B cell (primary cell): ENCODE data around the gene DCTD. TPM values are rescaled to one million over a fixed set of nuclear protein-coding genes. Genes with fewer than 3 reads are reported as not detected.

ENCODE experiments used
- ATAC-seq: fragments of 200-7000 bp; cut with Tn5 transposase; one replicate; pipeline ENCODE4 v1.10.0; 2021; ENCODE audit warnings: low read depth, mild to moderate bottlenecking, moderate number of reproducible peaks, moderate library complexity
- CTCF ChIA-PET: fragments of 350-600 bp; sonication (Branson Sonifier 250); formaldehyde crosslinking; loops from one replicate; lab custom pipeline; 2021; ENCODE audit warnings: antibody characterized with exemption, inconsistent platforms; lab: Charles Lee
- POLR2A ChIA-PET: fragments of 350-600 bp; sonication (Branson Sonifier 250); formaldehyde crosslinking; loops from one replicate; lab custom pipeline; 2021; ENCODE audit warnings: antibody characterized with exemption; lab: Charles Lee
- DNase-seq: peaks from one replicate; pipeline ENCODE4 v3.0.0; 2013
- H2AFZ ChIP-seq: 2 replicates; pipeline ENCODE4 v1.6.1; 2012; ENCODE audit warnings: mild to moderate bottlenecking, low read depth, low read length; ENCODE audit not compliant: insufficient read depth, poor library complexity, severe bottlenecking
- H3K27ac ChIP-seq, 2 donors: 1 replicate in 1 of 2; 2 replicates in 1 of 2; pipeline ENCODE4 v1.5.1; 2012 to 2013; ENCODE audit warnings: low read length in 2 of 2, mild to moderate bottlenecking in 2 of 2, moderate library complexity in 1 of 2
- H3K27me3 ChIP-seq, 4 experiments: fragments of 200-600 bp in 1 of 4; sonication (generic) in 1 of 4; replicated peaks in 1 of 4; 1 replicate in 2 of 4; 2 replicates in 2 of 4; pipeline versions ENCODE4 v1.6.1 to v1.7.0; 2013 to 2016; ENCODE audit warnings: low read length in 3 of 4, mild to moderate bottlenecking in 2 of 4, mixed read lengths in 1 of 4, moderate library complexity in 1 of 4; ENCODE audit not compliant: insufficient read depth in 4 of 4, control insufficient read depth in 3 of 4; ENCODE audit errors: control extremely low read depth in 1 of 4
- H3K36me3 ChIP-seq, 2 experiments: replicated peaks in 1 of 2; 1 replicate in 1 of 2; 2 replicates in 1 of 2; pipeline versions ENCODE4 v1.6.1 to v1.7.1; 2013; ENCODE audit warnings: low read length in 1 of 2; ENCODE audit not compliant: insufficient read depth in 2 of 2, control insufficient read depth in 1 of 2; ENCODE audit errors: control extremely low read depth in 1 of 2, extremely low read depth in 1 of 2
- H3K4me1 ChIP-seq, 2 donors: fragments of 200-600 bp in 1 of 2; sonication (generic) in 1 of 2; 1 replicate in 1 of 2; 2 replicates in 1 of 2; pipeline versions ENCODE4 v1.5.1 to v1.6.1; 2013 to 2017; ENCODE audit warnings: low read length in 2 of 2; ENCODE audit not compliant: control insufficient read depth in 2 of 2, insufficient read depth in 2 of 2
- H3K4me2 ChIP-seq: replicated peaks from 2 replicates; pipeline ENCODE3; 2012; ENCODE audit warnings: mild to moderate bottlenecking, low read depth, low read length; ENCODE audit not compliant: poor library complexity, severe bottlenecking
- H3K4me3 ChIP-seq, 5 experiments: fragments of 200-600 bp in 1 of 5; sonication (generic) in 1 of 5; 1 replicate in 3 of 5; 2 replicates in 2 of 5; pipeline versions ENCODE4 v1.5.1 to v1.7.0; 2011 to 2016; ENCODE audit warnings: low read length in 4 of 5, mild to moderate bottlenecking in 4 of 5, low read depth in 2 of 5, control low read depth in 1 of 5, moderate library complexity in 1 of 5; ENCODE audit not compliant: insufficient read depth in 1 of 5; ENCODE audit errors: control extremely low read depth in 1 of 5, extremely low read depth in 1 of 5
- H3K79me2 ChIP-seq: fragments of 200-600 bp; sonication (generic); one replicate; pipeline ENCODE4 v1.6.0; 2016; ENCODE audit warnings: low read length; ENCODE audit not compliant: control insufficient read depth, insufficient read depth
- H3K9ac ChIP-seq: fragments of 200-600 bp; sonication (generic); 2 replicates; pipeline ENCODE4 v1.6.1; 2017; ENCODE audit warnings: mild to moderate bottlenecking, low read length, moderate library complexity
- H3K9me3 ChIP-seq, 3 donors: one replicate each; pipeline versions ENCODE4 v1.6.1 to v1.7.1; 2013; ENCODE audit warnings: low read length in 2 of 3; ENCODE audit not compliant: control insufficient read depth in 2 of 3, insufficient read depth in 1 of 3; ENCODE audit errors: control extremely low read depth in 1 of 3
- H4K20me1 ChIP-seq: 2 replicates; pipeline ENCODE4 v1.6.0; 2012; ENCODE audit warnings: mild to moderate bottlenecking, low read length; ENCODE audit not compliant: insufficient read depth, control insufficient read depth, poor library complexity, severe bottlenecking
- H3K27ac Mint-ChIP-seq: one replicate; pipeline ENCODE4 v1.8.0; 2021; ENCODE audit warnings: mixed read lengths
- H3K27me3 Mint-ChIP-seq: one replicate; pipeline ENCODE4 v1.8.0; 2021; ENCODE audit warnings: mixed read lengths
- H3K4me1 Mint-ChIP-seq: one replicate; pipeline ENCODE4 v1.8.0; 2021; ENCODE audit warnings: mixed read lengths
- H3K4me3 Mint-ChIP-seq: one replicate; pipeline ENCODE4 v1.8.0; 2021; ENCODE audit warnings: mixed read lengths
- H3K9me3 Mint-ChIP-seq: one replicate; pipeline ENCODE4 v1.8.0; 2022; ENCODE audit warnings: mixed read lengths; ENCODE audit not compliant: insufficient read depth
- CTCF ChIP-seq: fragments of 200-600 bp; IDR thresholded peaks from one replicate; pipeline ENCODE4 v1.8.0; 2022; ENCODE audit warnings: antibody characterized with exemption, mild to moderate bottlenecking
- EZH2 ChIP-seq: IDR thresholded peaks from 2 replicates; pipeline ENCODE4 v1.6.1; 2012; ENCODE audit warnings: borderline replicate concordance, low read depth, mild to moderate bottlenecking, moderate library complexity, low read length; ENCODE audit not compliant: insufficient read depth, poor library complexity, severe bottlenecking
- WGBS: methylation state at CpG from one replicate; pipeline ENCODE4 v1.1.5; 2013; ENCODE audit warnings: missing lambda C conversion rate; ENCODE audit not compliant: insufficient coverage; 5-methylcytosine and 5-hydroxymethylcytosine counted together
- intact Hi-C: fragments of 100-400 bp; cut with micrococcal nuclease; formaldehyde crosslinking; loops from one replicate; pipeline ENCODE4 v1.10.0; 2022
- polyA plus RNA-seq: library from polyadenylated mRNA; depleted of rRNA; stranded (reverse); fragments of >200 nt; gene quantifications from 2 replicates; pipeline ENCODE4 v1.2.3, GENCODE V29; 2012
- total RNA-seq, 2 donors: library from RNA; stranded (reverse); fragments of 120-200 nt in 1 of 2; gene quantifications; 1 replicate in 1 of 2; 2 replicates in 1 of 2; pipeline versions ENCODE4 v1.2.3 to v1.2.4, GENCODE V29; 2013 to 2022

DCTD gene
- total and polyA plus RNA-seq, 2 donors (not counting 1 experiment from before 2014, with no cell fraction given): 61.0 to 75.8 TPM

- Histone ChIP-seq H2AFZ (no peak overlapping the region), H3K9me3 (peaks cover 0 to 4% (median 0%) of the 10 kb centered on the region in 3 donors), H3K27ac (no peak overlapping the region), H3K36me3 (peaks cover 2 to 63% of the 10 kb centered on the region in 2 experiments), H3K4me3 (no peak overlapping the region), H3K27me3 (no peaks in the 10 kb centered on the region), H3K9ac (no peak overlapping the region), H3K4me2 (no peak overlapping the region), H3K4me1 (no peaks in the 10 kb centered on the region), H3K79me2 (peaks cover 5% of the 10 kb centered on the region), H4K20me1 (peaks cover 26% of the 10 kb centered on the region)
- WGBS: 100% methylated on average over 1 of the region's 3 CpGs
- Mint-ChIP-seq H3K27me3 (no peaks in the 10 kb centered on the region), H3K4me3 (no peak overlapping the region), H3K9me3 (no peaks in the 10 kb centered on the region), H3K4me1 (peaks cover under 1% of the 10 kb centered on the region), H3K27ac (no peak overlapping the region)
- intact Hi-C loops: no loop called here
- ChIA-PET CTCF (interaction anchor here (0.7 to 1.6 kb wide), 4 partner anchors 17 to 535 kb away, joined by 3 to 10 read pairs (median 3); no protein-coding TSS in a partner anchor), POLR2A (no interaction called here)
- no peak for DNase-seq
- TF ChIP-seq EZH2: no peak
- no peak for TF ChIP-seq CTCF
- ATAC-seq: no peak
Measured at GRCh38 chr4:182908124-182908523, 9.1 kb downstream of the DCTD start.

- DNase-seq (no peak), ATAC-seq (no peak)
- Mint-ChIP-seq H3K27ac (no peak overlapping the region), H3K9me3 (no peaks in the 10 kb centered on the region), H3K4me1 (no peaks in the 10 kb centered on the region), H3K27me3 (no peaks in the 10 kb centered on the region), H3K4me3 (no peak overlapping the region)
- POLR2A ChIA-PET: interaction anchor here (0.5 kb wide), 1 partner anchor 11 kb away, joined by 12 read pairs; no protein-coding TSS in a partner anchor
- Histone ChIP-seq H3K36me3 (peaks cover 2 to 62% of the 10 kb centered on the region in 2 experiments), H4K20me1 (peaks cover 27% of the 10 kb centered on the region), H3K4me3 (no peak overlapping the region), H3K9ac (no peak overlapping the region), H3K4me2 (no peak overlapping the region), H3K27me3 (no peaks in the 10 kb centered on the region), H3K27ac (no peak overlapping the region), H3K9me3 (peaks cover 0 to 4% (median 0%) of the 10 kb centered on the region in 3 donors), H2AFZ (no peak overlapping the region), H3K4me1 (no peaks in the 10 kb centered on the region), H3K79me2 (peaks cover 5% of the 10 kb centered on the region)
- no peak for TF ChIP-seq EZH2
- TF ChIP-seq CTCF: no peak
- intact Hi-C loops: no loop called here
- 100% methylated on average over 2 of the region's 8 CpGs for WGBS
- CTCF ChIA-PET: interaction anchor here (0.7 to 1.2 kb wide), 2 partner anchors 18 to 30 kb away, joined by 3 read pairs; no protein-coding TSS in a partner anchor
Measured at GRCh38 chr4:182907396-182907795, 9.8 kb downstream of the DCTD start.
